HG03342 (cell line): ENCODE results near the gene CCL23.

Source experiments
- ATAC-seq: cut with Tn5 transposase; IDR thresholded peaks from one replicate; pipeline ENCODE4 v1.9.1; 2021; ENCODE audit warnings: mild to moderate bottlenecking, moderate library complexity; ENCODE audit not compliant: unreplicated experiment

Gene CCL23

GRCh38 chr17:35972945-35973332, 44.8 kb downstream of the CCL23 start:
- ATAC-seq: no peak

- ATAC-seq: no peak
These were observed 45.2 kb downstream of the CCL23 start for GRCh38 chr17:35972535-35972934.

DNA sequence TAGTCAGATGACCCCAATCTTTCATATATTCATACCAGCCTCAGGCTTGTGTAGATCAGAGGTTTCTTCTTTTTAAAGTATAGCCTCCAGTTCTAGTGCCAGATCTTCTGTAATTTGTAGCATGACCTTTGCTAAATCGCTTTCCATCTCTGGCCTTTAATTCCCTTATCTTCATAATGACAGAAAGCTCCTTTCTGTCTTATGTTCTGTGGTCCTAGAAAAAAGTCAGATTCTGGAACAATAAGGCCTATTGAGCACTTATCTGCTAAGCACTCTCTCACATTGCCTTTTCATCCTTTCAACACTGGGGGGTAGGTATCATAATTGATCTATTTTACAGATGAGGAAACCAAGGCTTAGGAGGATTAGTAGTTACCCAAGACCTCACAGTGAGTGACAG, 45.7 kb downstream of the CCL23 start:
- no peak for ATAC-seq

DNA sequence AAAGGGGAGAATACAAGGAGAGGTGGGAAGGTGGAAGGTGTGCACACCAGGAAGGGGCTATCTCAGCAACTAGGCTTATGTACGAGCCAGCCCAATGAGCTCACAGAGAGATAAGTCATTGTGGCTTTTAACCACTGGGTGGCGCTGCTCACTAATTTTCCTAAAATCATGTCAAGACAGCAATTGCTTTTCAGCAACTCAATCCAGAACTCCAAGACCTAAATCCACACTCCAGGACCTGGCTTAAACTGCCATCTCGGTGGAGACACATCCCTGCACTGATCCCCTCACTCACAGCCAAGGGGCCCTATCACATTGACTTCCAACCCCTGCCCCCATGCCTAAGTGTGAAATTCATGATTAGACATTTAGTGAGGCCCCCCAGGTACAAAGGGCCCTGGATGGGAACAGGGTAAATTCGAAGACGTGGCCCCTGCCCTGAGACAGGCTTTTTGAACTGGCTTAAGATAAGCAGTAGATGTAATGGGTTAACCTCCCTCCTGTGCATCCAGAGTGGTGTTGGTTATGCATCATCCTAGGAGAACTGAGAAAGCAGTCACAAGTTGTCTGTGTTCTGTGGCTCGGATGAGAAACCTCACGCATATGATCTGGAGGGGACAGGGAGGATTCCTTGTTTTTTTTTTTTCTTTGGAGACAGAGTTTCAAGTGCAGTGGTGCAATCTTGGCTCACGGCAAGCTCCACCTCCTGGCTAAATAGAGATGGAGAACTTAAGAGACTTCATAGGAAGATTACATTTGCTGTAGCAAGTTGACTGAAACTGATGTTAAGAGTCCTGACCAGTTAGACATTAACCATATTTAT, 48.0 kb downstream of the CCL23 start:
- ATAC-seq: no peak

GRCh38 chr17:35968520-35969054, 49.2 kb downstream of the CCL23 start:
- ATAC-seq: no peak

- ATAC-seq: no peak
These were observed 52.5 kb downstream of the CCL23 start for GRCh38 chr17:35965272-35965671.

GRCh38 chr17:35963663-35964062, 54.1 kb downstream of the CCL23 start:
- no peak for ATAC-seq
